GM21381 (cell line): ENCODE data around the gene TMEM132D.

Experiments used
- ATAC-seq: cut with Tn5 transposase; IDR thresholded peaks from one replicate; pipeline ENCODE4 v1.9.1; 2021; ENCODE audit warnings: mild to moderate bottlenecking, moderate library complexity; ENCODE audit not compliant: unreplicated experiment

The TMEM132D gene

GRCh38 chr12:129279771-129280170 lies 624.1 kb downstream of the TMEM132D start:
- ATAC-seq, result no peak

- no peak for ATAC-seq
These were observed 627.3 kb downstream of the TMEM132D start for GRCh38 chr12:129276361-129277060.

GRCh38 chr12:129269756-129270495 lies 633.9 kb downstream of the TMEM132D start:
- no peak for ATAC-seq

- no peak for ATAC-seq
These were observed 645.0 kb downstream of the TMEM132D start for GRCh38 chr12:129258781-129259318.

- no peak for ATAC-seq
These were observed 646.3 kb downstream of the TMEM132D start for GRCh38 chr12:129257524-129257923.

GRCh38 chr12:129246630-129247029 lies 657.2 kb downstream of the TMEM132D start:
- no peak for ATAC-seq

GRCh38 chr12:129245769-129246168 lies 658.1 kb downstream of the TMEM132D start:
- no peak for ATAC-seq

- no peak for ATAC-seq
These were observed 662.0 kb downstream of the TMEM132D start for GRCh38 chr12:129241852-129242251.

- ATAC-seq, result no peak
These were observed 665.9 kb downstream of the TMEM132D start for GRCh38 chr12:129237881-129238280.

GRCh38 chr12:129234209-129234608 lies 669.6 kb downstream of the TMEM132D start:
- no peak for ATAC-seq

GRCh38 chr12:129231491-129231890 lies 672.3 kb downstream of the TMEM132D start:
- no peak for ATAC-seq

GRCh38 chr12:129230995-129231394 lies 672.8 kb downstream of the TMEM132D start:
- ATAC-seq, result no peak

GRCh38 chr12:129226851-129227250 lies 677.0 kb downstream of the TMEM132D start:
- no peak for ATAC-seq

GRCh38 chr12:129226005-129226404 lies 677.8 kb downstream of the TMEM132D start:
- ATAC-seq, result no peak

- no peak for ATAC-seq
These were observed 688.3 kb downstream of the TMEM132D start for GRCh38 chr12:129215556-129215955.

- ATAC-seq, result no peak
These were observed 690.3 kb downstream of the TMEM132D start for GRCh38 chr12:129213551-129213950.

GRCh38 chr12:129211862-129212630 lies 691.8 kb downstream of the TMEM132D start:
- ATAC-seq, result no peak

GRCh38 chr12:129208566-129208965 lies 695.3 kb downstream of the TMEM132D start:
- ATAC-seq, result no peak

GRCh38 chr12:129207084-129207483 lies 696.7 kb downstream of the TMEM132D start:
- no peak for ATAC-seq

GRCh38 chr12:129203456-129203855 lies 700.4 kb downstream of the TMEM132D start:
- no peak for ATAC-seq

- no peak for ATAC-seq
These were observed 701.6 kb downstream of the TMEM132D start for GRCh38 chr12:129202109-129202814.
